Measurements from ENCODE around the gene THUMPD3. TPM values are rescaled to one million over a fixed set of nuclear protein-coding genes. Genes with fewer than 3 reads are reported as not detected.

Gene THUMPD3
- total and polyA plus RNA-seq, 2 donors (not counting 1 experiment from before 2014, with no cell fraction given), result 57.8 to 59.9 TPM

DNA sequence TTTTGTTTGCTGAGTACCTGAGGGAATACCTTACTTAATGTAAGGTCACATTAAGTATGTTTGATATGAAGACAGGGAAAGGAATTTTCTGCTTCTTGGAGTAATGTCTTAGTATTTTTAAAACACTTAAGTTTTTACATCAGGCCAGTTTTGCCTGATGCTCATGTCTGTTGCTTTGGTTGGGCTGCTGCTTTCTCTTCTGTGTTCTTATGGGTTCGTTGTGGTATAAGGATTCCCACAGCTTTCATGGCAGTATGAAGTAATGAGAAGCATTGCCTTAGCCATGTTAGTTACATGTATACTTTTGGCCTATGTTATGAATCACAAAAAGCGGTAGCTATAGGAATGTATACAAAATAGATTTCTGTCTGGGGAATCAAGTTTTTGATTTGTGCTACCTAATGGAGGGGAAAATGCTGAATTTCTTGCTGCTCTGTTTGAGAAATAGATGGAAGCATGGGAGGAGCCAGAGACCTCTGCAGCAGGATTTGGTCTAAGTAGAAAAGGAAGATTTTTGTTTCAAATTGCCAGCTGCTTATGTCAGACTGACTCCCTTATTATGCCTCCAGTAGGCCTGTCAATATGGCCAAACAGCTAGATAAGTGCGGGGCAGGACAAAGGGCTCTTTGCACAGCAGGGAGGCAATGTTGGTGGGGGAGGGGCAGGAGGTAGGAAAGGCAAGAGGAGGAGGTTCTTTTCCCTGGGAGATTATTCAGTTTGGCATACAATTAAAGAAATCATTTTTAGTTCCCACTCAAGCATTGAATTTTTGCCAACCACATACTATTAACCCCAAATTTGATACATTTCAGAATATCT lies 39.8 kb downstream of the THUMPD3 start:
- peaks cover 100% of the 10 kb centered on the region for H3K79me2 ChIP-seq (ENCODE audit: control insufficient read depth, insufficient read depth, low read length)
- TF ChIP-seq CTCF (conservative IDR thresholded peaks at IDR 0.05 in 1 of 2, IDR thresholded peaks at IDR 0.05 in 1 of 2; ENCODE audit: low read depth in 1 of 2, low read length in 2 of 2) (no peak), EZH2 (IDR thresholded peaks at IDR 0.05; ENCODE audit: low read length, missing control alignments) (no peak)
- H3K4me2 ChIP-seq (ENCODE audit: extremely low read depth, insufficient read depth, low read length), result peak overlapping the region; percentile 90
- H3K9ac ChIP-seq (ENCODE audit: insufficient read depth, low read length), result peak overlapping the region; percentile 33
- H3K4me1 ChIP-seq (ENCODE audit: control insufficient read depth, extremely low read depth, insufficient read depth, low read length), result peaks cover 11% of the 10 kb centered on the region
- H4K20me1 ChIP-seq (ENCODE audit: control insufficient read depth, extremely low read depth, insufficient read depth, low read length), result peaks cover 16% of the 10 kb centered on the region
- no peaks in the 10 kb centered on the region for H3K36me3 ChIP-seq (ENCODE audit: control insufficient read depth, insufficient read depth, low read length)
- peak overlapping the region; percentile 51 for H3K27ac ChIP-seq (ENCODE audit: insufficient read depth, low read length)
- H2AFZ ChIP-seq (ENCODE audit: low read length), result no peak overlapping the region
- no peaks in the 10 kb centered on the region for H3K9me3 ChIP-seq (ENCODE audit: control insufficient read depth, insufficient read depth, low read depth, low read length)
- DNase-seq (ENCODE audit: low read depth in 2 of 2), result peak; percentile 40 to 46
- H3K4me3 ChIP-seq (replicated peaks in 1 of 4; ENCODE audit: control extremely low read depth in 1 of 4, insufficient read depth in 1 of 4, low read depth in 3 of 4, low read length in 4 of 4), result peak overlapping the region; percentile 21 to 99 (median 97)
- no peaks in the 10 kb centered on the region for H3K27me3 ChIP-seq (ENCODE audit: control insufficient read depth, insufficient read depth, low read length)

DNA sequence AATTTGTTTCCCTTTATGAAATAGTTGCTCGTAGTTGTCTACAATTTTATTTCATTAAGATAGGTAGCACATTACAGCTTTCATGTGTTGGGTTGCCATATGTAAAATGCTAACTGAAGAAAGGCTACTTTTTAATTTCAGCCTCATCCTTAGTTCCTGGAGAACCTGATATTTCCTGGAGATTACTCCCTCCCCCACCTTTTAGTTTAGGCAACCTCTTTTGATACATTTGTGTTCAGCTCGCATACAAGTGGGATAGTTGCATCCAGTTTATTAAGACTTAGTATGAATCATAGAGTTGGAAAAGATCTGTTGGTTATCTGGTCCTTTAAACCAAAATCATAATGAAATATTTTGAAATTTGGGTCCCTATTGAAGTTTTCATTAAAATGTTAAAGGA lies 40.6 kb downstream of the THUMPD3 start:
- Histone ChIP-seq H3K27ac (ENCODE audit: insufficient read depth, low read length) (no peak overlapping the region), H2AFZ (ENCODE audit: low read length) (no peak overlapping the region), H3K4me3 (replicated peaks in 1 of 4; ENCODE audit: control extremely low read depth in 1 of 4, insufficient read depth in 1 of 4, low read depth in 3 of 4, low read length in 4 of 4) (no peak overlapping the region), H3K79me2 (ENCODE audit: control insufficient read depth, insufficient read depth, low read length) (peaks cover 100% of the 10 kb centered on the region), H3K36me3 (ENCODE audit: control insufficient read depth, insufficient read depth, low read length) (no peaks in the 10 kb centered on the region), H3K9me3 (ENCODE audit: control insufficient read depth, insufficient read depth, low read depth, low read length) (no peaks in the 10 kb centered on the region), H3K4me2 (ENCODE audit: extremely low read depth, insufficient read depth, low read length) (no peak overlapping the region), H4K20me1 (ENCODE audit: control insufficient read depth, extremely low read depth, insufficient read depth, low read length) (peaks cover 16% of the 10 kb centered on the region), H3K9ac (ENCODE audit: insufficient read depth, low read length) (no peak overlapping the region), H3K4me1 (ENCODE audit: control insufficient read depth, extremely low read depth, insufficient read depth, low read length) (peaks cover 11% of the 10 kb centered on the region), H3K27me3 (ENCODE audit: control insufficient read depth, insufficient read depth, low read length) (no peaks in the 10 kb centered on the region)
- TF ChIP-seq CTCF (conservative IDR thresholded peaks at IDR 0.05 in 1 of 2, IDR thresholded peaks at IDR 0.05 in 1 of 2; ENCODE audit: low read depth in 1 of 2, low read length in 2 of 2), result no peak
- no peak for TF ChIP-seq EZH2 (IDR thresholded peaks at IDR 0.05; ENCODE audit: low read length, missing control alignments)
- DNase-seq (ENCODE audit: low read depth in 2 of 2), result no peak

- peak overlapping the region in 1 of 4 experiments; percentile 6 for H3K4me3 ChIP-seq (replicated peaks in 1 of 4; ENCODE audit: control extremely low read depth in 1 of 4, insufficient read depth in 1 of 4, low read depth in 3 of 4, low read length in 4 of 4)
- peaks cover 11% of the 10 kb centered on the region for H3K4me1 ChIP-seq (ENCODE audit: control insufficient read depth, extremely low read depth, insufficient read depth, low read length)
- H3K9me3 ChIP-seq (ENCODE audit: control insufficient read depth, insufficient read depth, low read depth, low read length), result no peaks in the 10 kb centered on the region
- peak in 1 of 2 donors; percentile 16 for TF ChIP-seq CTCF (conservative IDR thresholded peaks at IDR 0.05 in 1 of 2, IDR thresholded peaks at IDR 0.05 in 1 of 2; ENCODE audit: low read depth in 1 of 2, low read length in 2 of 2)
- no peak for TF ChIP-seq EZH2 (IDR thresholded peaks at IDR 0.05; ENCODE audit: low read length, missing control alignments)
- H3K27me3 ChIP-seq (ENCODE audit: control insufficient read depth, insufficient read depth, low read length), result no peaks in the 10 kb centered on the region
- no peak overlapping the region for H3K27ac ChIP-seq (ENCODE audit: insufficient read depth, low read length)
- no peak overlapping the region for H3K4me2 ChIP-seq (ENCODE audit: extremely low read depth, insufficient read depth, low read length)
- H3K9ac ChIP-seq (ENCODE audit: insufficient read depth, low read length), result no peak overlapping the region
- peaks cover 100% of the 10 kb centered on the region for H3K79me2 ChIP-seq (ENCODE audit: control insufficient read depth, insufficient read depth, low read length)
- no peak for DNase-seq (ENCODE audit: low read depth in 2 of 2)
- H3K36me3 ChIP-seq (ENCODE audit: control insufficient read depth, insufficient read depth, low read length), result no peaks in the 10 kb centered on the region
- H4K20me1 ChIP-seq (ENCODE audit: control insufficient read depth, extremely low read depth, insufficient read depth, low read length), result peaks cover 16% of the 10 kb centered on the region
- no peak overlapping the region for H2AFZ ChIP-seq (ENCODE audit: low read length)
These were observed 41.8 kb downstream of the THUMPD3 start for GRCh38 chr3:9404680-9405079.
